ENCODE results near the gene PFDN6. TPM values are rescaled to one million over a fixed set of nuclear protein-coding genes. Genes with fewer than 3 reads are reported as not detected.

The PFDN6 gene
- total RNA-seq, 1 experiment from 2014 or later = 85.8 TPM

DNA sequence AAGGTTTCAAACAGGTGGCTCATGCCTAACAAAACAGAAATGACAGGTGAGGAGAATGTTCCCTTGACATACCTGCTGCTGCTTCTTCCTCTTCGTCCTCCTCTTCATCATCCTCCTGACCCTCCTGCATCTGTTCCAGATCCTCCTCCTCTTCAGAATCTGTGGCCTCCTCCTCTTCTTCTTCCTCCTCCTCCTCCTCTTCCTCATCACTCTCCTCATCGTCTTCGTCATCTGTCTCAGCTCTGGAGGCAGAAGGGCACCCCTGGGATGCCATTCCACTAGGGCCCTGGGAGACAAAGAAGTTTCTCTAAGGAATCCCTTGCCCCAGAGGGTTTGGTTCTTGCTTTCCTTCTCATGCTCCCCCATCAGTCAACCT, 30.5 kb downstream of the PFDN6 start:
- no peak for DNase-seq
- Histone ChIP-seq H2BK5ac (ENCODE audit: insufficient read length, low read length) (no peak overlapping the region), H4K8ac (replicated peaks; ENCODE audit: insufficient read length, low read depth, low read length) (no peak overlapping the region), H3K9me3 (ENCODE audit: control insufficient read depth, low read depth, low read length) (no peaks in the 10 kb centered on the region), H3K27me3 (ENCODE audit: insufficient read depth, low read length) (no peaks in the 10 kb centered on the region), H2AFZ (ENCODE audit: low read length) (no peak overlapping the region), H3K23me2 (ENCODE audit: insufficient read length, low read depth, low read length, poor library complexity, severe bottlenecking) (peaks cover 20% of the 10 kb centered on the region), H3K14ac (ENCODE audit: insufficient read depth, low read length) (no peak overlapping the region), H2BK15ac (ENCODE audit: low read depth, low read length) (no peak overlapping the region), H4K91ac (ENCODE audit: insufficient read length, low read depth, low read length) (no peak overlapping the region), H3T11ph (ENCODE audit: low read length) (no peak overlapping the region), H4K5ac (ENCODE audit: insufficient read length, low read depth, low read length) (no peak overlapping the region), H3K9ac (ENCODE audit: extremely low read depth, insufficient read length, low read length) (no peak overlapping the region), H3K56ac (ENCODE audit: insufficient read length, low read depth, low read length) (no peak overlapping the region), H4K20me1 (ENCODE audit: control insufficient read depth, insufficient read depth, insufficient read length) (no peaks in the 10 kb centered on the region), H3K4me1 (ENCODE audit: insufficient read depth, low read length) (peaks cover 9% of the 10 kb centered on the region; the same call in 1 of the 2 replicates), H3K27ac (ENCODE audit: insufficient read length, low read depth, low read length) (no peak overlapping the region), H2BK120ac (ENCODE audit: low read depth, low read length, poor library complexity, severe bottlenecking) (no peak overlapping the region), H2BK20ac (ENCODE audit: low read depth, low read length, poor library complexity, severe bottlenecking) (no peak overlapping the region), H3K4me2 (ENCODE audit: insufficient read depth, insufficient read length, low read length) (no peak overlapping the region), H3K23ac (ENCODE audit: insufficient read length, low read depth, low read length) (no peak overlapping the region), H3K79me1 (ENCODE audit: insufficient read depth, low read depth, low read length, poor library complexity, severe bottlenecking) (peaks cover 7% of the 10 kb centered on the region), H2BK12ac (ENCODE audit: insufficient read length, low read depth, low read length) (no peak overlapping the region), H3K79me2 (ENCODE audit: insufficient read depth, low read length) (peaks cover 8% of the 10 kb centered on the region; the same call in 1 of the 2 replicates), H3K18ac (ENCODE audit: insufficient read length, low read depth, low read length) (no peak overlapping the region), H2AK5ac (ENCODE audit: insufficient read length, low read length) (no peak overlapping the region), H3K4ac (ENCODE audit: low read depth, low read length) (no peak overlapping the region)
- H3K9me3 Mint-ChIP-seq = peaks cover 0 to 3% of the 10 kb centered on the region in 2 experiments; a peak in 3 of 5 replicates
- no peaks in the 10 kb centered on the region; the same call in 1 of the 2 replicates for H3K27me3 Mint-ChIP-seq (ENCODE audit: low read depth)
- H3K27ac Mint-ChIP-seq = peak overlapping the region in 1 of 3 experiments; percentile 64; a peak in 3 of 7 replicates
- H3K36me3 Mint-ChIP-seq (ENCODE audit: insufficient read depth in 1 of 3, low read depth in 3 of 3) = peaks cover 28 to 47% (median 42%) of the 10 kb centered on the region in 3 experiments
- no CpG with 5 or more reads among the region's 3 CpGs for WGBS (ENCODE audit: extremely low coverage, insufficient read length, low lambda C conversion rate)
- TF ChIP-seq, protein P1, sequence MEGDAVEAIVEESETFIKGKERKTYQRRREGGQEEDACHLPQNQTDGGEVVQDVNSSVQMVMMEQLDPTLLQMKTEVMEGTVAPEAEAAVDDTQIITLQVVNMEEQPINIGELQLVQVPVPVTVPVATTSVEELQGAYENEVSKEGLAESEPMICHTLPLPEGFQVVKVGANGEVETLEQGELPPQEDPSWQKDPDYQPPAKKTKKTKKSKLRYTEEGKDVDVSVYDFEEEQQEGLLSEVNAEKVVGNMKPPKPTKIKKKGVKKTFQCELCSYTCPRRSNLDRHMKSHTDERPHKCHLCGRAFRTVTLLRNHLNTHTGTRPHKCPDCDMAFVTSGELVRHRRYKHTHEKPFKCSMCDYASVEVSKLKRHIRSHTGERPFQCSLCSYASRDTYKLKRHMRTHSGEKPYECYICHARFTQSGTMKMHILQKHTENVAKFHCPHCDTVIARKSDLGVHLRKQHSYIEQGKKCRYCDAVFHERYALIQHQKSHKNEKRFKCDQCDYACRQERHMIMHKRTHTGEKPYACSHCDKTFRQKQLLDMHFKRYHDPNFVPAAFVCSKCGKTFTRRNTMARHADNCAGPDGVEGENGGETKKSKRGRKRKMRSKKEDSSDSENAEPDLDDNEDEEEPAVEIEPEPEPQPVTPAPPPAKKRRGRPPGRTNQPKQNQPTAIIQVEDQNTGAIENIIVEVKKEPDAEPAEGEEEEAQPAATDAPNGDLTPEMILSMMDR (conservative IDR thresholded peaks at IDR 0.05) = no peak
- H3K4me3 Mint-ChIP-seq = peak overlapping the region in 1 of 2 experiments; percentile 8; a peak in 1 of 5 replicates
- H3K4me1 Mint-ChIP-seq = peaks cover 61 to 67% of the 10 kb centered on the region in 2 experiments

Data from H9 (cell line).